Activated CD8-positive, alpha-beta memory T cell treated with anti-CD3 and anti-CD28 coated beads for 1 hour (primary cell): ENCODE data around the gene GATAD1.
"Not testable (repeated sequence)": the region's sequence is repeated elsewhere in the genome, so short reads cannot be mapped to it uniquely, and the experiment has no call there.

Source experiments
- DNase-seq, 2 donors: peaks; one replicate each; pipeline ENCODE4 v3.0.0-alpha.2; 2020; ENCODE audit warnings: low read depth in 1 of 2; ENCODE audit errors: extremely low read depth in 1 of 2

GATAD1 gene

GRCh38 chr7:92436612-92437445 lies 10.5 kb upstream of the GATAD1 start:
- no peak for DNase-seq

GRCh38 chr7:92437956-92438491 lies 9.3 kb upstream of the GATAD1 start:
- no peak for DNase-seq

GRCh38 chr7:92442720-92443119 lies 4.6 kb upstream of the GATAD1 start:
- DNase-seq: not testable (repeated sequence)

GRCh38 chr7:92446869-92447344 lies 375 bp upstream of the GATAD1 start:
- DNase-seq: no peak

- peak in 1 of 2 donors; percentile 22 for DNase-seq
Observed at GRCh38 chr7:92448205-92448747, 994 bp downstream of the GATAD1 start.

GRCh38 chr7:92451645-92452044 lies 4.4 kb downstream of the GATAD1 start:
- DNase-seq: no peak

GRCh38 chr7:92456236-92456635 lies 9.0 kb downstream of the GATAD1 start:
- DNase-seq: no peak

GRCh38 chr7:92460109-92460508 lies 12.8 kb downstream of the GATAD1 start:
- DNase-seq: no peak

- no peak for DNase-seq
Observed at GRCh38 chr7:92460510-92460909, 13.2 kb downstream of the GATAD1 start.

GRCh38 chr7:92461027-92462003 lies 14.0 kb downstream of the GATAD1 start:
- peak in 1 of 2 donors; percentile 3 for DNase-seq

- DNase-seq: no peak
Observed at GRCh38 chr7:92462560-92462959, 15.3 kb downstream of the GATAD1 start.

GRCh38 chr7:92464515-92464914 lies 17.2 kb downstream of the GATAD1 start:
- no peak for DNase-seq

- no peak for DNase-seq
Observed at GRCh38 chr7:92466682-92467081, 19.4 kb downstream of the GATAD1 start.

- not testable (repeated sequence) for DNase-seq
Observed at GRCh38 chr7:92468589-92468988, 21.3 kb downstream of the GATAD1 start.

- not testable (repeated sequence) for DNase-seq
Observed at GRCh38 chr7:92473989-92474388, 26.7 kb downstream of the GATAD1 start.

GRCh38 chr7:92475261-92475770 lies 28.0 kb downstream of the GATAD1 start:
- DNase-seq: not testable (repeated sequence)

GRCh38 chr7:92475851-92476590 lies 28.7 kb downstream of the GATAD1 start:
- not testable (repeated sequence) for DNase-seq

GRCh38 chr7:92477681-92478080 lies 30.4 kb downstream of the GATAD1 start, which contains the start of gene ERVW-1:
TSS of gene ERVW-1 (minus strand) at chr7:92477946. CDS start at chr7:92470381, 7,565 bp downstream.
- not testable (repeated sequence) for DNase-seq

GRCh38 chr7:92478095-92478494 lies 30.8 kb downstream of the GATAD1 start:
- no peak for DNase-seq

- no peak for DNase-seq
Observed at GRCh38 chr7:92478711-92479110, 31.4 kb downstream of the GATAD1 start.
